ENCODE data around the gene SLC13A5. TPM values are rescaled to one million over a fixed set of nuclear protein-coding genes. Genes with fewer than 3 reads are reported as not detected.

The SLC13A5 gene
- total RNA-seq, 3 donors from 2014 or later = 0.32 TPM; not detected in 2

GRCh38 chr17:6684881-6685767, 28.0 kb downstream of the SLC13A5 start:
- Histone ChIP-seq H3K27me3 (no peaks in the 10 kb centered on the region), H3K36me3 (no peaks in the 10 kb centered on the region), H3K4me3 (no peak overlapping the region), H3K4me1 (no peaks in the 10 kb centered on the region), H3K27ac (no peak overlapping the region), H3K9me3 (no peaks in the 10 kb centered on the region)
- TF ChIP-seq, protein P1, sequence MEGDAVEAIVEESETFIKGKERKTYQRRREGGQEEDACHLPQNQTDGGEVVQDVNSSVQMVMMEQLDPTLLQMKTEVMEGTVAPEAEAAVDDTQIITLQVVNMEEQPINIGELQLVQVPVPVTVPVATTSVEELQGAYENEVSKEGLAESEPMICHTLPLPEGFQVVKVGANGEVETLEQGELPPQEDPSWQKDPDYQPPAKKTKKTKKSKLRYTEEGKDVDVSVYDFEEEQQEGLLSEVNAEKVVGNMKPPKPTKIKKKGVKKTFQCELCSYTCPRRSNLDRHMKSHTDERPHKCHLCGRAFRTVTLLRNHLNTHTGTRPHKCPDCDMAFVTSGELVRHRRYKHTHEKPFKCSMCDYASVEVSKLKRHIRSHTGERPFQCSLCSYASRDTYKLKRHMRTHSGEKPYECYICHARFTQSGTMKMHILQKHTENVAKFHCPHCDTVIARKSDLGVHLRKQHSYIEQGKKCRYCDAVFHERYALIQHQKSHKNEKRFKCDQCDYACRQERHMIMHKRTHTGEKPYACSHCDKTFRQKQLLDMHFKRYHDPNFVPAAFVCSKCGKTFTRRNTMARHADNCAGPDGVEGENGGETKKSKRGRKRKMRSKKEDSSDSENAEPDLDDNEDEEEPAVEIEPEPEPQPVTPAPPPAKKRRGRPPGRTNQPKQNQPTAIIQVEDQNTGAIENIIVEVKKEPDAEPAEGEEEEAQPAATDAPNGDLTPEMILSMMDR (IDR thresholded peaks at IDR 0.05) = no peak
- TF ChIP-seq POLR2AphosphoS5 (IDR thresholded peaks at IDR 0.05) = no peak
- no peak for TF ChIP-seq POLR2A (IDR thresholded peaks at IDR 0.05)
- intact Hi-C loops (cut with DNase I; ENCODE audit: low total_unique reads) = no loop called here
- no peak for DNase-seq (ENCODE audit: low spot score in 2 of 2)

- H3K4me3 ChIP-seq = no peak overlapping the region
- H3K4me1 ChIP-seq = no peaks in the 10 kb centered on the region
- intact Hi-C loops (cut with DNase I; ENCODE audit: low total_unique reads) = no loop called here
- no peaks in the 10 kb centered on the region for H3K27me3 ChIP-seq
- H3K9me3 ChIP-seq = no peaks in the 10 kb centered on the region
- H3K27ac ChIP-seq = no peak overlapping the region
- no peaks in the 10 kb centered on the region for H3K36me3 ChIP-seq
- TF ChIP-seq, protein P1 (IDR thresholded peaks at IDR 0.05) = no peak
- TF ChIP-seq POLR2A (IDR thresholded peaks at IDR 0.05) (no peak), POLR2AphosphoS5 (IDR thresholded peaks at IDR 0.05) (no peak)
- no peak for DNase-seq (ENCODE audit: low spot score in 2 of 2)
Measured at GRCh38 chr17:6684460-6684783, 28.7 kb downstream of the SLC13A5 start.

DNA sequence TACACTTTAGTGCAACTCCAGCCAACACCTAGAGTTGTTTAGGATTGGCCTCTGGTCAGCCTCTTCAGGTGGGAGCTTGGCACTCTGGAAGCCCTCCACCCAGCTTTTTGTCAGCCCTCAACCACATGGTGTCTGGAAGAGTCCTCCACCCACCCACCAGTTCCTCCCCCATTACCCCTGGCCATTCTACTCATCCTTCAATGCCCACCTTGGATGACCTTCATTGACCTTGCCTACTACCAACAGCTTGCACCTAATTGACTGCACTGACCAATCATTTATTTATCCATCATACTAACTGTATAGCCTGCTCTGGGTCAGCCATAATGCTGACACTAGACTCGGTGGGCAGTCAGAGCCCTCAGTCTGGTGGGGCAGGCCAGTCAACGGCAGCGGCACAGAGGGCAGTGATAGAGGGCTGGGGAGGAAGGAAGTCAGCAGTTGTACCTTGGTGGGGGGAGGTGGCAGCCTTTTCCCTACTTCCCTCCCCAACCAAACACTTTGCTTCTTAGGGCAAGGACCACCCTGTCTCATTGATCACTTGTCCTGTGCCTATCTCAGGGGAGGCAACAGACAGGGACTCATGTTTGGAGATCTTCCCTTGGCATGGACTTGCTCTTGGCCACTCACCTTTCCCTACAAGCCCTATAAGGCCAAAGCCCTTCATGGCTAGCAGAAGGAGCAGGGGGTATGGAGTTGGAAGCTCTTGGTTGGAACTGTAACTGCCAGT, 29.3 kb downstream of the SLC13A5 start:
- no peaks in the 10 kb centered on the region for H3K36me3 ChIP-seq

DNA sequence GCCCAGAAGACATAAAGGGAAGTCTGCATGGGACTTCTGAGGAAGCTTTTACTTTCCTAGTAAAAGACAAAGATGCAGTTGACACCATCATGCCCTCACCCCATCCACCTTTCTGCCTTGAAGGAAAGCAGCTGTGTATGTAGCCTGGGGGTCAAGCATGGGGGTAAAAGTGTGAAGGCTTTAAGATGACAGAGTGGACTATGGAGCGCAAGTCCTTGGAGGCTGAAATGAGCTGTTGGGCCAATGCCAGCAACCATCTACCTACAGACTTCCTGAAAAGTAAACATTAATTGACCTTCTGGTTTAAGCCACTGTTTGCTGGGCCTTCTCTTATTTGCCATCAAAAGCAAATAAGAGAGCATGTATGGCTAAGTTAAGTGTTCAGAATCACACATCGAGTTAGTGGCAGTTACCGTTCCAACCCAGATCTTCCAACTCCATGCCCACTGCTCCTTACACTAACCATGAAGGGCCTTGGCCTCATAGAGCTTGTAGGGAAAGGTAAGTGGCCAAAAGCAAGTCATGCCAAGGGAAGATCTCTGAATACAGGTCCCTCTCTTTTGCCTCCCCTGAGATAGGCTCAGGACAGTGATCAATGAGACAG, 30.0 kb downstream of the SLC13A5 start:
- intact Hi-C loops (cut with DNase I; ENCODE audit: low total_unique reads) = no loop called here
- DNase-seq (ENCODE audit: low spot score in 2 of 2) = no peak
- TF ChIP-seq POLR2AphosphoS5 (IDR thresholded peaks at IDR 0.05) (no peak), POLR2A (IDR thresholded peaks at IDR 0.05) (no peak)
- TF ChIP-seq, protein P1 (IDR thresholded peaks at IDR 0.05) = no peak
- Histone ChIP-seq H3K27me3 (no peaks in the 10 kb centered on the region), H3K27ac (no peak overlapping the region), H3K9me3 (no peaks in the 10 kb centered on the region), H3K4me3 (no peak overlapping the region), H3K36me3 (no peaks in the 10 kb centered on the region), H3K4me1 (no peaks in the 10 kb centered on the region)

More for the DNA sequence above, 29.3 kb downstream of the SLC13A5 start:
- H3K27me3 ChIP-seq = no peaks in the 10 kb centered on the region
- no peaks in the 10 kb centered on the region for H3K4me1 ChIP-seq
- no peaks in the 10 kb centered on the region for H3K9me3 ChIP-seq
- no peak overlapping the region for H3K4me3 ChIP-seq
- H3K27ac ChIP-seq = no peak overlapping the region
- TF ChIP-seq POLR2AphosphoS5 (IDR thresholded peaks at IDR 0.05) (no peak), POLR2A (IDR thresholded peaks at IDR 0.05) (no peak)
- TF ChIP-seq, protein P1 (IDR thresholded peaks at IDR 0.05) = no peak
- no peak for DNase-seq (ENCODE audit: low spot score in 2 of 2)
- intact Hi-C loops (cut with DNase I; ENCODE audit: low total_unique reads) = no loop called here

DNA sequence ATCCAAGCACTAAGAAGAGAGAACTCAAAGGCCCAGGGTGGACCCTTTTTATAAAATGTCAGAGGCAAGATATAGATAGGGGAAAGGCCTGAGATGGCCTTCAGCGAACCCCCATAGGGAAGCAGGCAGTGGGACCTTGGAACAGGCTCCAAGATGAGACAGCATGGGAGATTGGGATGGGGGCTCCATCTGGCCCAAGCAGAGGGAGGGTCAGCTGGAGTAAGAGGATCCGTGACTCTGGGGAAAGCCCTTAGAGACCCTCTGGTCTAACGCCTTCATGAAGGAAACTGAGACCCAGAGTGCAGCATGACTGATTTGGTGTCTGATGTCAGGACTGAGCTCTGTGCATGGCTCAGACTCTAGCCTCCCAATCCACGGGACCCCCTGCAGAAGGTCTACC, 30.8 kb downstream of the SLC13A5 start:
- Histone ChIP-seq H3K27me3 (no peaks in the 10 kb centered on the region), H3K9me3 (no peaks in the 10 kb centered on the region), H3K4me3 (no peak overlapping the region), H3K4me1 (no peaks in the 10 kb centered on the region), H3K27ac (no peak overlapping the region), H3K36me3 (no peaks in the 10 kb centered on the region)
- DNase-seq (ENCODE audit: low spot score in 2 of 2) = no peak
- intact Hi-C loops (cut with DNase I; ENCODE audit: low total_unique reads) = no loop called here
- no peak for TF ChIP-seq POLR2A (IDR thresholded peaks at IDR 0.05)
- TF ChIP-seq POLR2AphosphoS5 (IDR thresholded peaks at IDR 0.05) = no peak
- TF ChIP-seq, protein P1 (IDR thresholded peaks at IDR 0.05) = no peak
